GM12801 (cell line): ENCODE data around the gene CLDN11.

Experiments
- TF ChIP-seq, protein P1 (sequence below): IDR thresholded peaks from one replicate; pipeline ENCODE4 v1.5.1; 2011; ENCODE audit warnings: control low read depth; ENCODE audit not compliant: insufficient read length; ENCODE audit errors: extremely low read depth

Gene CLDN11

DNA sequence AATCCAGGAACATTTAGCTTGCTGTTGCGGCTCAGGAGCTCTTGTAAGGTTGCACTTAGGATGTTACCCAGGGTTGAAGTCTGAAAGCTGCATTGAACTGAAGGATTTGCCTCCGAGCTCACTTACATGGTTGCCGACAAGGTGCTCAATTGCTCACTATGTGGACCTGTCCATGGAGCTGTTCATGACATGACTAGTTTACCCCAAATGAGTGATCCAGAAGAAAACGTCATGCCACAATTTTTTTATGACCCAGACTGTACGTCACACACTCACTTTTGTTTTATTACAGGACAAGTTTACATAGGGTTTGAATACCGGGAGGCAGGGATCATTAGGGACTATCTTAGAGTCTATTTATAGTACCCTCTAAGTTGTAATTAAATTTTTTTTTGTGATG, 21.0 kb upstream of the CLDN11 start:
- TF ChIP-seq, protein P1, sequence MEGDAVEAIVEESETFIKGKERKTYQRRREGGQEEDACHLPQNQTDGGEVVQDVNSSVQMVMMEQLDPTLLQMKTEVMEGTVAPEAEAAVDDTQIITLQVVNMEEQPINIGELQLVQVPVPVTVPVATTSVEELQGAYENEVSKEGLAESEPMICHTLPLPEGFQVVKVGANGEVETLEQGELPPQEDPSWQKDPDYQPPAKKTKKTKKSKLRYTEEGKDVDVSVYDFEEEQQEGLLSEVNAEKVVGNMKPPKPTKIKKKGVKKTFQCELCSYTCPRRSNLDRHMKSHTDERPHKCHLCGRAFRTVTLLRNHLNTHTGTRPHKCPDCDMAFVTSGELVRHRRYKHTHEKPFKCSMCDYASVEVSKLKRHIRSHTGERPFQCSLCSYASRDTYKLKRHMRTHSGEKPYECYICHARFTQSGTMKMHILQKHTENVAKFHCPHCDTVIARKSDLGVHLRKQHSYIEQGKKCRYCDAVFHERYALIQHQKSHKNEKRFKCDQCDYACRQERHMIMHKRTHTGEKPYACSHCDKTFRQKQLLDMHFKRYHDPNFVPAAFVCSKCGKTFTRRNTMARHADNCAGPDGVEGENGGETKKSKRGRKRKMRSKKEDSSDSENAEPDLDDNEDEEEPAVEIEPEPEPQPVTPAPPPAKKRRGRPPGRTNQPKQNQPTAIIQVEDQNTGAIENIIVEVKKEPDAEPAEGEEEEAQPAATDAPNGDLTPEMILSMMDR, result no peak

DNA sequence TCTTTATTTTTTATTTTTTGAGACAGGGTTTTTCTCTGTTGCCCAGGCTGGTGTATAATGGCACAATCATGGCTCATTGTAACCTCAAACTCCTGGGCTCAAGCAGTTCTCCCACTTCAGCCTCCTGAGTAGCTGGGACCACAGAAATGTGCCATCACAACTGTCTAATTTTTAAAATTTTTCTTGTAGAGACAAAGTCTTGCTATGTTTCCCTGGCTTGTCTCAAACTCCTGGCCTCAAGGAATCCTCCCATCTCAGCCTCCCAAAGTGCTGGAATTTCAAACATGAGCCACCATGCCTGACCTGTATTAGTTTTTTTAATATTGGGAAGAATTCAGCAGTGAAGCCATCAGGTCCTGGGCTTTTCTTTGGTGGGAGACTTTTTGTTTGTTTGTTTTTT, 13.6 kb upstream of the CLDN11 start:
- TF ChIP-seq, protein P1, result no peak

DNA sequence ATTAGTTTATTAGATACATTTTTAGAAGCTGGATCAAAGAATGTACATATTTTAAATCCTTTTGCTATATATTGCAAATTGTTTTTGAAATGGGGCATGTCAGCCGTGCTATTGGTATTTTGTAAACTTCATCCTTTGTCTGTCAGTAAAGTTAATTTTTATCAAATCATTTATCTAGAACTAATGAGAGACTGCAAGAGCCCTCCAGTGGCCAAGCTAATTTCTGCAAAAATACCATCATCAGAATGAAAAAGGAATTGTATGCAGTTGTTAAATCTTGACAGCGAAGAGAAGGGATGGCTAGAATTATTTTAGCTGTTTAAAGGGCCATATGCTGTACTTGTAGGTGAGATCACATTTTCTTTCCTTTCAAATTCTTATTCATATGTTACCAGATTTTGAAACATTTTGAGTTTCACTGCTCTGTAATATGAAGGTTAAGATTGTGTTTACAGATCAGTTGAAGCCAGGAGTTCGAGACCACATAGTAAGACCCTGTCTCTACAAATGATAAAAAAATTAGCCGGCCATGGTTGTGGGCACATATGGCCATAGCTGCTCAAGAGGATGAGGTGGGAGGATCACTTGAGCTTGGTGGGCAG, 8.1 kb upstream of the CLDN11 start:
- TF ChIP-seq, protein P1, result no peak

- TF ChIP-seq, protein P1, result no peak
These were observed 5.4 kb upstream of the CLDN11 start for GRCh38 chr3:170413291-170413690.

GRCh38 chr3:170414202-170414663, 4.4 kb upstream of the CLDN11 start:
- TF ChIP-seq, protein P1, result peak; percentile 99

GRCh38 chr3:170417090-170417489, 1.6 kb upstream of the CLDN11 start:
- TF ChIP-seq, protein P1, result no peak

- TF ChIP-seq, protein P1, result no peak
These were observed 954 bp downstream of the CLDN11 start for GRCh38 chr3:170419557-170420087.
